ENCODE results near the gene PSMB3.
A peak's percentile ranks its signal among the peaks of the same experiment; 100 is the strongest.

Gene PSMB3

GRCh38 chr17:38733982-38734973 is 18.3 kb upstream of the PSMB3 start:
- DNase-seq: no peak

DNA sequence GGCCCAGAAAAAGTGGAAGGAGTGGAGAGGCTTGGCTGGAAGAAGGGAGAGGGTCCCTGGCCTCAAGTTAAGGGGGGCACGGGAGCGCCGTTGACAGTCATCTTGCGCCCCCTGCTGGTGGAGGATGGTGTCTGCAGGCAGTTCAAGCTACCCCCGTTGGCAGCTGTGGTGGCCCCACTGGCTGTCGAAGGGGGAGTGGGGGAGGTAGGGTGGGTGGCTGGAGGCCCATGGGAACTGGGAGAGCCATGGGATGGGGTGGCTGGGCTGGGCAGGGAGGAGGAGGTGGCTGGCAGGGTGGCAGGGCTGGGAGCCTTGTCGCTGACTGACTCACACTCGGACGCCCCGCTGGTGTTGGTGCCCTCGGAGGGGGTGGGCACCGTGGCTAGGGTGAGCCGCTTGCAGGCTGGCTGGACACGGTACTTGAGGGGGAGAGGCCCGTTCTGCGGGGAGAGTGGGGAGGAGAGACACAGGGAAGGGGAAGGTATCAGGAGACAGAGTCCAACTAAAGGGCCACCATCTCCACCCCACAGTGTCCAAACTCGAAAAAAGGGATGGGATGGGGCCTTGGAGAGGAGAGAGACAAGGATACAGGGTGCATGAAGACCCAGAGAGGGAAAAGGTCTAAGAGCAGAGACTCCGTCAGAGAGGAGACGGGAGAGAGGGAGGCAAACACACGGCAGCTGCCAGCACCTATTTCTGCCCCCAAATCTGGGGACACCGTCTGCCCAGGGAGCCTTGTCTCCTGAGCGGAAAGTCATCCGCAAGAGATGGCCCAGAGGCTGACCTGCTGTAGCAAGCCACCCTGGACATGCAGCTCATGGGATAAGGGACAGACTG is 17.2 kb upstream of the PSMB3 start:
- DNase-seq: peak in 8 of 14 donors; percentile 7 to 66 (median 19)

- no peak for DNase-seq
Measured at GRCh38 chr17:38738007-38738662, 14.4 kb upstream of the PSMB3 start.

DNA sequence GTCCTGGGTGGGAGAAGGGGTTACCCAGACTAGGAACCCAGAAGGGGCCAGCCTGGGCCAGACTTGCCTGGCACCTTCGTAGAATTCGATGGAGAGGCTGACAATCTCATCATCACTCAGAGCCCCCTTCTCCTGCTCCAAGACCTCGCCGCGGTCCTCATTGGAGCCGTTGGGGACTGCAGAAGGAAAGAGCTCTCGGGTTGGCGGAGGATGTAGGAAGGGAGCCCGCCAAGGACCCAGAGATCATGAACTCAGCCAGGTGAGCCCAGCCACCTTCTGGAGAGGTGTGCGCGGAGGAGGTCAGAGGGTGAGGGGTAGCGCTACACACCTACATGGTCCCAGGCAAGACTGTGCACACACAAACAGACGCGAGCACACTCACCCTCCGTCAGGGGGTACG is 13.9 kb upstream of the PSMB3 start:
- no peak for DNase-seq

DNA sequence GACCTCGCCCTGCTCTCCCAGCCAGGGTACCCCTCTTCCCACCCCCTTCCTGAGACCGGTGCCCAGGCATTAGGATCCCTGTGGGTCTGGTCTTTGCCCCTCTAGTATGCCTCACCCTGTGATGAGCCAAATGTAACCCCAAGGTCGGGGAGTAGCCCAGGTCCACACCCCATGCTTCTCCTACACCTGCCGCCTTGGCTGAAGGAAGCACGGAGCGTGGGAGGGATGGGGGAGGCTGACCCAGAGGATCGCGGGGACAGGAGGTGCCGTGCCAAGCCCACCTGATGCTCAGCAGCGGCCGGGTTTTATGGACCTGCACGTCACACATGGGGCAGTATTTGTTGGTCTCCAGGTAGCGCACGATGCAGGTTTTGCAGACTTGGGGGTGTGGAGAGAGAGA is 13.2 kb upstream of the PSMB3 start:
- DNase-seq: no peak

GRCh38 chr17:38740044-38740443 is 12.5 kb upstream of the PSMB3 start:
- no peak for DNase-seq

DNA sequence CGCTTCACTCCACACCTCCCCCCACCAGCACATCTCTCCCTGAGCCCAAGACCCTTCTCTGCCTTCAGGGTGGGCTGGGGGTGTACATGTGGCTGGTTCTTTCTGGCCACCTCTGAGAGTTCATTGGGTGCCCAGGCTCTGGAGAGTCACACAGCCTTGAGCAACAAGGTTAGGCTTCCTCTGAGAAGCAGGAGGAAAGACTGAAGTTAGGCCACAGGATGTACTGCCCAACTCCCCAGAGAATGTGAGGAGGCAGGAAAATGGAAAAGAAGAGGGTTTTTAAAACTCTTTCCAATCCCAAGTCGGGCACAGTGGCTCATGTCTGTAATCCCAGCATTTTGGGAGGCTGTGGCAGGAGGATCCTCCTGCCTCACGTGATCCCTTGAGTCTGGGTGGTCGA is 11.7 kb upstream of the PSMB3 start:
- DNase-seq: no peak

DNA sequence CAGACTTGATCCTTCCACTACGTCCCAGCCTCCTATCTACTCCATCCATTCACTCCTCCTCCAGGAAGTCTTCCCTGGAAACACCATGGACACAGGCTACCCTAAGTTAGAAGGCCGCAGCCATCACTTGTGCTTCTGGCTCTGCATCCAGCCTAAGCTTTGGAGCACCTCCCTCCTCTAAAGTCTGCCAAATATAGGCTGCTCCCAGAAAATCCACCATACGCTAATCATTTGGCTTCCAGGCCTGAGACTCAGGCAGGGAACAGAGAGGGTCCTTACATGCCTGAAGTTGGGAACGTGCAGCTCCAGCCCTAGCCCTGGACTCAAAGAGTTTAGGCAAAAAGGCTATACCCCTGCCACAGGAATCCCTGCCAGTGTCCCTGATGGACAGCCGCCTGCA is 11.1 kb upstream of the PSMB3 start:
- no peak for DNase-seq

GRCh38 chr17:38741921-38742410 is 10.6 kb upstream of the PSMB3 start:
- peak in 2 of 14 donors; percentile 31 to 54 for DNase-seq

- DNase-seq: peak in 2 of 14 donors; percentile 54 to 85
Measured at GRCh38 chr17:38742411-38743308, 9.9 kb upstream of the PSMB3 start.

DNA sequence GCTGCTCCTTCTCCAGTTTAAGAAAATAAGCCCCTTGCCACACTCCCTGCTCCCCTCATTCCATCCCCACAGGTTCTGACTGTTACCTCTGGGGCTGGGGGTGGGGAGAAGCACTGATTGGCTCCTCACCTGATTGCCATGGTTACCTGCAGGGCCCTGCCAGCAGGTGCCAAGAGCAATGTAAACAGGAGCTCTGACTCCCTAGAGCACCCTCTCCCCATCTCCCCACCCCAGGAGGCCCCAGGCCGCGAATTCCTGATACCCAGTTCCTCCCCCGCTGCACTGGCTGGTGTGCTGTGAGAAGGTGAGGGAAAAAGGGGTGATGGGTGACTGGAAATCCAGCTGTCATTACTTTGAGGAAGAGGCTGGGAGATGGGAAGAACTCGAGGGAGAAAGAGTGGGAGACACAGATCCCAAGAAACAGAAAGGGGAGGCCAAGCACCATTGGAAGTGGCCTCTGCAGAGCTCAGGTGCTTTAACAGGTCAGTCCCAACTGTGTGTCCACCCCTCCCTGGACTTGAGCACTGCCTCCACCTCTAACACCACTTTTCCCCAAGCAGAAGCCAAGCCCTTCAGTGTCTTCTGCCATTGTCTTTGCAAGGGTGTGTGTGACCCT is 8.9 kb upstream of the PSMB3 start:
- DNase-seq: no peak

- DNase-seq: no peak
Measured at GRCh38 chr17:38745545-38745944, 7.0 kb upstream of the PSMB3 start.

DNA sequence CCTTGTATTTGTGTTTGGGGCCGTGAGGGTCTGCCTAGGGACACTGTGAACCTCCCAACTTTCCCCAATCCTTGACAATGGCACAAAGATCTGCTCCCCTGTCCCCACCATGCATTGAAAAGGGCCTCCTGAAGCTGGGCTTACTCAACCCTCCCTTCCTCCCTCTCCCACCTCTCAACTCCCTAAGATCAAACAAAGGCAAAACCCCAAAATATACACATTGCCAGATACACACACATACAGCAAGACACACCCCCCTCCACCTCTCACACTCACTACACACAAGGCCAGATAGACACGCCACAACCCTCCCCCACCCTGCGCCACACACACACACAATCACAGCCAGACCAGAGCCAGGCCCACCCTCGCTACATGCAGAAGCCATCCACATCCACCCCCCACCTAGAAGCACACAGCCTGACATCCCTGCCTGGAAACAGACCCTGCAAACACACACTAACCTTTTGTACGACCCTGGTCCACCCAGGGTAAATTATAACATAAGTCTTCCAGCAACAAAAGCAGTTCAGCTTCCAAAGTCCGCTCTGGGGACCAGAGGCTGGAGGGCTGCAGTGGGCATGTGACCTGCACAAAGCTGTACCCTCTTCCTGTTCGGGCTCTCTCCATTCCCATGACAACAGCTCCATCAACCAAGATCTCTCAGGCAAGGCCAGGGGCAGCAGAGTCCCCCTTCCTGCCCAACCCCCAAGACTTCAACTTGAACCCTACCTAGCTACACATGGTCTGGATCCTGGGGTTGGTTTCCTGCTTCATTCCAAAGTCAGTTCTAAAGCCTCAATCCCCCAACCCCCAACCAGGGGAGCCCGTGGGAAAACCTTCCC is 6.3 kb upstream of the PSMB3 start:
- DNase-seq: no peak

DNA sequence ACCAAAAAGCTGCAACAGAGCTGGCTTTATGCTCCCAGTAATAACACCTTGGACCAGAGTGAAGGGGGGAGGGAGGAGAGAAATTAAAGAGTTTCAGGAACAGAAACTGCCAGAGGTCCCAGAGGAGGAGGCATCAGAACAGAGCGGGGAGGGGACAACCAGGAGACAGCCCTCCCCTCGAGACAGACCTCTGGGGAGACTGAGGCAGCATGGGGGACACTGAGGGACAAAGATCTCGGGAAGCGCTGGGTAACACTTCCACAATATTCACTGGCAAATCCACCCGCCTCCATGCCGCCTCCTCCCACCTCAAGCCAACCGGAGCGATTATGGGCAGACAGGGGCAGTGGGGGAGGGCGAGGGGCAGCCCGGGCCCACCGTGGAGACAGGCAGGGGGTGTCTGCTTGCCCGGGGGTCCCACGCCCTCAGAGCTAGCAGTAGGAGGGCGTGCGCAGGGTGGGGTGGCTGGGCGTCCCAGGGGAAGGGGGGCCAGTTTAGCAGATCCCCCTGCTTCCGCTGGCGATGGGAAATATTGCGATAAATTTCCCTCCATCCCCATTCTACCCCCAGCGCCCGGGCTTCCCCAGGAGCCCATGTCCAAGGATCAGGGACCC is 5.6 kb upstream of the PSMB3 start:
- no peak for DNase-seq

GRCh38 chr17:38747463-38748148 is 4.9 kb upstream of the PSMB3 start:
- DNase-seq: no peak

GRCh38 chr17:38748149-38748891 is 4.2 kb upstream of the PSMB3 start, which contains the start of gene PCGF2:
TSS of gene PCGF2 (minus strand) at chr17:38748336. CDS start at chr17:38740402, 7,934 bp downstream.
- peak in 8 of 14 donors; percentile 10 to 84 (median 37) for DNase-seq

DNA sequence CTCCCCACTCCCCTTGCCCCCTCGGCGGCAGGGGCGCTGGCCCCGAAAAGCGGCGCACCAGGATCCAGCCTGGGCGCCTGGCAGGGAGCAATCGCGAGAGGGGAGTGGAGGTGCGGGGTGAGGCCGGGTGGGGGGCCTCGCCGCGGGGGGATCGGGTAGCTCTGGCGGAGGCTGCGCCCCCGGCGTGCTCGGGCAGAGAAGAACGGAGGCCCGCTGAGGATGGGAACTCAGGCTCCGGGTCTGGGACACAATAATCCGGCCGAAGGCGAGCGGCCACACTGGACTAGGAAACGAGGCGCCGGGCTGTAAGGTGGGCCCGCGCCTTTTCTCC is 3.7 kb upstream of the PSMB3 start:
- DNase-seq: no peak

All from C1 segment of cervical spinal cord (tissue), 14 donors.